ENCODE data around the gene KCNJ9.
"Not testable (repeated sequence)": the region's sequence is repeated elsewhere in the genome, so short reads cannot be mapped to it uniquely, and the experiment has no call there.

KCNJ9 gene

GRCh38 chr1:160081261-160081936 lies at the start of gene KCNJ9:
TSS of gene KCNJ9 (plus strand) at chr1:160081538. CDS start at chr1:160084031, 2,493 bp downstream.
- DNase-seq = no peak

- DNase-seq = peak in 1 of 2 donors; percentile 4
Observed at GRCh38 chr1:160032165-160032820, 49.0 kb upstream of the KCNJ9 start.

- DNase-seq = no peak
Observed at GRCh38 chr1:160040476-160040875, 40.9 kb upstream of the KCNJ9 start.

GRCh38 chr1:160043543-160043942 lies 37.8 kb upstream of the KCNJ9 start:
- no peak for DNase-seq

- DNase-seq = no peak
Observed at GRCh38 chr1:160045653-160046052, 35.7 kb upstream of the KCNJ9 start.

GRCh38 chr1:160046494-160047110 lies 34.7 kb upstream of the KCNJ9 start:
- peak; percentile 35 to 39 for DNase-seq

GRCh38 chr1:160047111-160047991 lies 34.0 kb upstream of the KCNJ9 start:
- no peak for DNase-seq

GRCh38 chr1:160048335-160048734 lies 33.0 kb upstream of the KCNJ9 start:
- no peak for DNase-seq

- DNase-seq = no peak
Observed at GRCh38 chr1:160049101-160049500, 32.2 kb upstream of the KCNJ9 start.

GRCh38 chr1:160050182-160050581 lies 31.2 kb upstream of the KCNJ9 start:
- DNase-seq = not testable (repeated sequence)

- no peak for DNase-seq
Observed at GRCh38 chr1:160050619-160051018, 30.7 kb upstream of the KCNJ9 start.

- DNase-seq = no peak
Observed at GRCh38 chr1:160052936-160053335, 28.4 kb upstream of the KCNJ9 start.

GRCh38 chr1:160053548-160054365 lies 27.6 kb upstream of the KCNJ9 start:
- DNase-seq = no peak

GRCh38 chr1:160056648-160057169 lies 24.6 kb upstream of the KCNJ9 start:
- no peak for DNase-seq

- DNase-seq = no peak
Observed at GRCh38 chr1:160058087-160058486, 23.3 kb upstream of the KCNJ9 start.

- DNase-seq = no peak
Observed at GRCh38 chr1:160061369-160062229, 19.7 kb upstream of the KCNJ9 start.

GRCh38 chr1:160062230-160062532 lies 19.2 kb upstream of the KCNJ9 start:
- DNase-seq = no peak

GRCh38 chr1:160063176-160063575 lies 18.2 kb upstream of the KCNJ9 start:
- DNase-seq = no peak

GRCh38 chr1:160064164-160064563 lies 17.2 kb upstream of the KCNJ9 start:
- no peak for DNase-seq

GRCh38 chr1:160064746-160065145 lies 16.6 kb upstream of the KCNJ9 start:
- no peak for DNase-seq

Measured in stimulated activated CD4-positive, alpha-beta T cell treated with anti-CD3 and anti-CD28 coated beads, Interleukin-2, amount 100 ng/mL, for 24 hours (primary cell).